PC-3 (cell line): ENCODE data around the gene TRIM66.

ENCODE experiments used
- CTCF ChIP-seq: fragments of 300-600 bp; sonication (generic); conservative IDR thresholded peaks from 2 replicates; pipeline ENCODE4 v1.5.1; 2017; ENCODE audit warnings: antibody characterized with exemption, low read depth, mild to moderate bottlenecking, low read length
- EZH2 ChIP-seq: fragments of 300-600 bp; sonication (generic); IDR thresholded peaks from one replicate; pipeline ENCODE4 v1.6.1; 2017; ENCODE audit warnings: antibody characterized with exemption, mild to moderate bottlenecking, low read length; ENCODE audit not compliant: unreplicated experiment

- TF ChIP-seq EZH2 (no peak), CTCF (no peak)
Observed at GRCh38 chr11:8640267-8640906, 42.1 kb downstream of the TRIM66 start.
